ENCODE data around the gene G2E3. TPM values are rescaled to one million over a fixed set of nuclear protein-coding genes. Genes with fewer than 3 reads are reported as not detected.

Gene G2E3
- total and polyA plus RNA-seq, 2 of the 13 experiments (the other 11 are each of a cell fraction or from before 2014, with no cell fraction given): 22.8 to 63.0 TPM

GRCh38 chr14:30669594-30669993, 110.6 kb downstream of the G2E3 start:
- TF ChIP-seq HNRNPH1 (optimal IDR thresholded peaks at IDR 0.05; ENCODE audit: low read depth, low read length): no peak
- TF ChIP-seq MAX (IDR thresholded peaks at IDR 0.05): no peak
- no peak for TF ChIP-seq SMARCE1 (IDR thresholded peaks at IDR 0.05; ENCODE audit: borderline replicate concordance)
- no peak for TF ChIP-seq CSRNP1 (CRISPR knock-in tag; IDR thresholded peaks at IDR 0.05)
- no peak for TF ChIP-seq ZNF142 (CRISPR knock-in tag; IDR thresholded peaks at IDR 0.05)
- TF ChIP-seq PCBP1 (IDR thresholded peaks at IDR 0.05; ENCODE audit: borderline replicate concordance, low read depth, low read length): no peak

More at GRCh38 chr14:30669594-30669993, 110.6 kb downstream of the G2E3 start:
- no peak overlapping the region for H3K4me3 ChIP-seq (replicated peaks in 1 of 3; ENCODE audit: insufficient read depth in 1 of 3, low read depth in 2 of 3, low read length in 3 of 3)
- no peaks in the 10 kb centered on the region for H3K4me1 ChIP-seq (ENCODE audit: insufficient read depth, low read length)
- in situ Hi-C loops (cut with HindIII; ENCODE audit: extremely low pct_ligation_motif_present, low pct_unique_long_range_greater_than_20kb) (no loop called here), intact Hi-C loops (cut with micrococcal nuclease; ENCODE audit: unreplicated experiment) (no loop called here)
- BruUV-seq (replicated peaks): no TSS peak
- no peaks in the 10 kb centered on the region for H3K27me3 ChIP-seq (ENCODE audit: control insufficient read depth in 1 of 2, insufficient read depth in 2 of 2, low read length in 2 of 2)
- ChIA-PET POLR2A (no interaction called here), CTCF (ENCODE audit: low intra/inter-chr PET ratio, low total read pairs) (no interaction called here)
- no peak for FAIRE-seq
- H3K79me2 ChIP-seq (ENCODE audit: insufficient read depth, low read length): no peaks in the 10 kb centered on the region
- no peak for DNase-seq (ENCODE audit: low spot score)
- no peak overlapping the region for H3K4me2 ChIP-seq (ENCODE audit: low read depth, low read length)
- H3K27ac ChIP-seq (ENCODE audit: extremely low read length, insufficient read depth, low read length): no peak overlapping the region
- H3K9ac ChIP-seq (ENCODE audit: insufficient read depth, low read depth, low read length): no peak overlapping the region
- no peak for ATAC-seq
- no peaks in the 10 kb centered on the region for H3K9me3 ChIP-seq (ENCODE audit: low read length)
- H3K36me3 ChIP-seq (replicated peaks in 1 of 2; ENCODE audit: control insufficient read depth in 1 of 2, insufficient read depth in 2 of 2, low read length in 2 of 2): peaks cover 4 to 48% of the 10 kb centered on the region in 2 experiments
- H4K20me1 ChIP-seq (ENCODE audit: insufficient read depth, low read length): no peaks in the 10 kb centered on the region
- H2AFZ ChIP-seq (ENCODE audit: low read length): no peak overlapping the region

Small RNAs within 50 kb of the gene (small RNA-seq; reads per million reads assigned to genes)
- 0 reads per million in 3 experiments for gene RF02271 (ENCODE audit: insufficient read depth in 2 of 3, insufficient read length in 3 of 3, low read depth in 2 of 3, low replicate concordance in 1 of 3)

Other genes with a start within 250 kb of the G2E3 start
- 256 and 318 TPM in 2 replicates for gene SCFD1, start 63.2 kb downstream of the G2E3 start, total RNA-seq (2016; rRNA removed; fragmentation: Illumina TruSeq; extraction: Trizol)
- gene SCFD1, start 63.2 kb downstream of the G2E3 start, polyA plus RNA-seq (2011; rRNA removed): 178 and 235 TPM in 2 replicates